Right cardiac atrium (tissue), 5 donors: ENCODE results near the gene PARM1. TPM values are rescaled to one million over a fixed set of nuclear protein-coding genes. Genes with fewer than 3 reads are reported as not detected.

ENCODE experiments used
- ATAC-seq, 2 donors: fragments of 200-7000 bp; cut with Tn5 transposase; one replicate each; pipeline versions ENCODE4 v1.8.0 to v1.9.1; 2020; ENCODE audit warnings: moderate library complexity in 2 of 2, mild to moderate bottlenecking in 1 of 2
- DNase-seq, 3 donors: peaks; one replicate each; pipeline ENCODE4 v3.0.0-alpha.2; 2020
- H3K27ac ChIP-seq: one replicate; pipeline ENCODE4 v1.5.1; 2013; ENCODE audit warnings: mild to moderate bottlenecking, low read length, control low read depth, moderate library complexity
- H3K27me3 ChIP-seq: one replicate; pipeline ENCODE4 v1.6.1; 2013; ENCODE audit not compliant: control insufficient read depth, insufficient read depth
- H3K4me1 ChIP-seq: one replicate; pipeline ENCODE4 v1.6.1; 2013; ENCODE audit warnings: low read length; ENCODE audit not compliant: control insufficient read depth, insufficient read depth
- H3K4me3 ChIP-seq: one replicate; pipeline ENCODE4 v1.5.1; 2013; ENCODE audit warnings: low read length, control low read depth
- H3K9me3 ChIP-seq: one replicate; pipeline ENCODE4 v1.6.1; 2013; ENCODE audit warnings: low read length; ENCODE audit not compliant: control insufficient read depth
- WGBS: extraction: QIAGEN DNeasy Blood & Tissue Kit; methylation state at CpG from one replicate; pipeline ENCODE4 v1.1.7; 2013; 5-methylcytosine and 5-hydroxymethylcytosine counted together
- intact Hi-C, 4 donors: fragments of 100-400 bp; cut with DNase I; formaldehyde crosslinking; loops; one replicate each; pipeline versions ENCODE4 v1.11.0 to v1.14.0; 2022 to 2023
- polyA plus RNA-seq: library from polyadenylated mRNA; stranded (reverse); fragments of 200-250 nt; gene quantifications from one replicate; pipeline ENCODE4 v1.2.3, GENCODE V29; 2013
- total RNA-seq, 4 donors: library from RNA; stranded (reverse); fragmentation: NEBNext Ultra II Directional; extraction: Animal tissue kit (Norgen Biotek cat#: 25700); gene quantifications; one replicate each; pipeline ENCODE4 v1.2.1, GENCODE V29; 2021
- donor health status: healthy with polysubstance abuse.
- donor health status: DM: no; HTN: yes; CAD: no.
- donor health status: DM: no; HTN: no; CAD: no.
- donor health status: DM: no; HTN: yes; CAD: no; lungs with severe emphysema.
- donor health status: DM: yes; HTN: yes; CAD: no.

Gene PARM1
- total and polyA plus RNA-seq, 5 donors: 65.0 to 158 (median 112) TPM

DNA sequence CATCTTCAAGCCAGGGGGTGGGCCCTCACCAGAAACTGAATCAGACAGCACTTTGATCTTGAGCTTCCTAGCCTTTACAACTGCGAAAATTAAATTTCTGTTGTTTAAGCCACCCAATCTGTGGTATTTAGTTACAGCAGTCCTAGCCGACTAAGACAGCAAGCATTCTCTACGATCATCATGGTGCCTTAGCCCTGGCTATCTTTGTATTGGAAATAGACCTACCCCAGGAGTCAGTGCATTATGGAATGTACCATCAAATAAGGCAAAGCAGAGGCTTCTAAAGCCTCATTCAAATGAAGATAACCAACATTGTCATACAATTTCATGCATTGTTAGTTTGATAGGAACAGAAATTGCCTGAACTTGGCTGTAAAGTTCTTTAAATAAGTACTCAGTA lies 75.0 kb downstream of the PARM1 start:
- no peaks in the 10 kb centered on the region for H3K4me1 ChIP-seq
- no peak for DNase-seq
- intact Hi-C loops: no loop called here
- H3K9me3 ChIP-seq: no peaks in the 10 kb centered on the region
- no peak overlapping the region for H3K27ac ChIP-seq
- WGBS: 84% methylated on average over 3 of the region's 3 CpGs
- H3K4me3 ChIP-seq: no peak overlapping the region
- H3K27me3 ChIP-seq: no peaks in the 10 kb centered on the region
- no peak for ATAC-seq

DNA sequence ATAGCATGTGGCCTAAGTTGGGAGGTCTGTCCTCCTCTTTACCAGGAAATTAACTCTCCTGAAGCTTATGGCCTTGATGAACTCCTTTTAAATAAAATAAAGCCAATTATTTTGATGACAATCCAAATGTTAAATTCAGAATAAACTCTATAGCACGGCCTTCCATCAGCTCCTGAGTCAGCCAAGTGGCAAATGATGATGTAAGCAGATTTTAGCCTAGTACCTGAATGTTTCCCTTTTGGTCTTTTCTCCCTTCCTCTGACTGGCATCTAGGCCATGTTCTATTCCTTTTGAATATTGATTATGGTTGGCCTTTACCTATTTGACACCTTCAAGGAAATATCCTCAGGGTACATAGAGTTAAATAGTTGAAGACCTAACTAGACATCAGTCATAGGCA lies 76.2 kb downstream of the PARM1 start:
- H3K4me3 ChIP-seq: no peak overlapping the region
- intact Hi-C loops: no loop called here
- no peaks in the 10 kb centered on the region for H3K4me1 ChIP-seq
- DNase-seq: no peak
- H3K27me3 ChIP-seq: no peaks in the 10 kb centered on the region
- 69% methylated on average over 1 of the region's 1 CpG for WGBS
- no peak overlapping the region for H3K27ac ChIP-seq
- ATAC-seq: no peak
- no peaks in the 10 kb centered on the region for H3K9me3 ChIP-seq

DNA sequence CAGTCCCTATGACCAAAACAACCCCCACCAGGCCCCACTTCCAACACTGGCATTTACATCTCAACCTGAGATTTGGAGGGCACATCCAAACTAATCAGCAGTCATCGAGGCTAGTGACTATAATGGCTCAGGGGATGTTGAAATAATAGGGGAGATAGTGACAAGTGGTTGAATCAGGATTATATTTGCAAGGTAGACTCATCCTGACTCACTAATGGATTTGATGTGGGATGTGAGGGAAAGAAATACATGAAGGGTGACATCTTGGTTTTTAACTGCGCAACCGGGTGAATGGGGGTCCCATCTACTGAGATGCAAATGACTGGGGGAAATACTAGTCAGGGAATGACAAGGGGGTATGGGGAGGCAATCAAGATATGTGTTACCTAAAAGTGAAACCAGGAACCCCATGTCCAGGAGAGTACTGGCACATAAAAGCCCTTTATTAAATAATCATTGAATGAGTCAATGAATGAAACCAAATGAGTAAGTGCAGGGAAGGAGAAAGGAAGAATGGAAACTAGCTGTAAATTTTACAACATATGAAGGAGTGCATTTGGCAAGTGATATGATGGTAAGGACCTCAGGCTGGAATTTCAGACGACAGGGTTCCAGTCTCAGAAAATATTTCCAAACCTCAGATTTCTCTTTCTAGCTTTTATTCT lies 78.3 kb downstream of the PARM1 start:
- no peaks in the 10 kb centered on the region for H3K9me3 ChIP-seq
- ATAC-seq (no peak), DNase-seq (no peak)
- no peaks in the 10 kb centered on the region for H3K4me1 ChIP-seq
- H3K27me3 ChIP-seq: no peaks in the 10 kb centered on the region
- intact Hi-C loops: no loop called here
- H3K27ac ChIP-seq: no peak overlapping the region
- no peak overlapping the region for H3K4me3 ChIP-seq
- WGBS: 84% methylated on average over 4 of the region's 4 CpGs

GRCh38 chr4:75015627-75016026 lies 82.7 kb downstream of the PARM1 start:
- ATAC-seq (peak; percentile 72 to 90), DNase-seq (peak; percentile 13 to 79 (median 76))
- WGBS: 67% methylated on average over 2 of the region's 2 CpGs
- intact Hi-C loops: no loop called here
- Histone ChIP-seq H3K27ac (no peak overlapping the region), H3K4me1 (no peaks in the 10 kb centered on the region), H3K9me3 (no peaks in the 10 kb centered on the region), H3K27me3 (no peaks in the 10 kb centered on the region), H3K4me3 (no peak overlapping the region)

- Histone ChIP-seq H3K4me3 (no peak overlapping the region), H3K9me3 (no peaks in the 10 kb centered on the region), H3K27ac (peak overlapping the region; percentile 43), H3K27me3 (no peaks in the 10 kb centered on the region), H3K4me1 (no peaks in the 10 kb centered on the region)
- ATAC-seq (peak in 1 of 2 donors; percentile 60), DNase-seq (no peak)
- intact Hi-C loops: no loop called here
- WGBS: 55% methylated on average over 6 of the region's 6 CpGs
Observed at GRCh38 chr4:75016472-75016871, 83.6 kb downstream of the PARM1 start.

GRCh38 chr4:75018811-75019479 lies 86.0 kb downstream of the PARM1 start:
- H3K27me3 ChIP-seq: no peaks in the 10 kb centered on the region
- H3K9me3 ChIP-seq: no peaks in the 10 kb centered on the region
- DNase-seq (no peak), ATAC-seq (no peak)
- intact Hi-C loops: no loop called here
- 75% methylated on average over 3 of the region's 3 CpGs for WGBS
- H3K27ac ChIP-seq: no peak overlapping the region
- no peaks in the 10 kb centered on the region for H3K4me1 ChIP-seq
- H3K4me3 ChIP-seq: no peak overlapping the region

- ATAC-seq: no peak
- 77% methylated on average over 5 of the region's 5 CpGs for WGBS
- intact Hi-C loops: no loop called here
- Histone ChIP-seq H3K27me3 (no peaks in the 10 kb centered on the region), H3K4me3 (no peak overlapping the region), H3K9me3 (no peaks in the 10 kb centered on the region), H3K4me1 (peaks cover 5% of the 10 kb centered on the region), H3K27ac (no peak overlapping the region)
- DNase-seq: no peak
Observed at GRCh38 chr4:75025431-75025830, 92.5 kb downstream of the PARM1 start.

DNA sequence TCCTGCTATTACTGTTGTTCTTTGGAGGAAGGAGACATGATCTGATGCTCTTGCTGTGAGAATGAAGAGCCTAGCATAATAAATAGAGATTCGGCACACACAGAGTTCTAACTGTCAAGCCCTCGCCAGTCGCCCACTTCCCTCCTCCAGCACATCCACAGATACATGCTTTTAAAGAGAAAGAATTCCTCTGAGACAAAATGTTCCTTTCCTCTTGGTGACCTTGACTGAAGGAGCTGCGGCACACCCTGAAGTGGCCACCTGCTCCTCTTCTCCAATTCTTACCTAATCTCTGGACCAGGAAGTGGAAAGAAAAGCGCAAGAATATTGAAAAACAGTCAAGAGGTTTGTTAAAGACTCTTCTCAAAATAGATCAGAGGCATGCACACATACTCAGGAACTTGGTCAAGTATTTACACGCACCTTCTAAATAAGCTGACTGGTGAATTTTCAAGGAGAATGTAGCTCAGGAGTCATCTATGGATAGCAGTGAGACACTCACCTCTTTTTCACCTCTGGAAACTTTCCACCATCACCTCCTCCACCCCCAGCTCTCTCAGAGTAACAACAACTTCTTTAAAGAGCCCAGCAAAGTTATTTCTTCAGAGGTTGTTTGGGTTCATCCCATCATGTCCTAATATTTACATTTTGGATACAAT lies 95.4 kb downstream of the PARM1 start:
- 65% methylated on average over 6 of the region's 6 CpGs for WGBS
- Histone ChIP-seq H3K9me3 (no peaks in the 10 kb centered on the region), H3K4me1 (peaks cover 5% of the 10 kb centered on the region), H3K27me3 (no peaks in the 10 kb centered on the region), H3K27ac (no peak overlapping the region), H3K4me3 (no peak overlapping the region)
- no peak for DNase-seq
- peak in 1 of 2 donors; percentile 7 for ATAC-seq
- intact Hi-C loops: no loop called here

- Histone ChIP-seq H3K9me3 (no peaks in the 10 kb centered on the region), H3K27ac (no peak overlapping the region), H3K4me3 (no peak overlapping the region), H3K27me3 (no peaks in the 10 kb centered on the region), H3K4me1 (peaks cover 5% of the 10 kb centered on the region)
- DNase-seq: no peak
- ATAC-seq: no peak
- intact Hi-C loops: no loop called here
- 60% methylated on average over 1 of the region's 1 CpG for WGBS
Observed at GRCh38 chr4:75030028-75030427, 97.1 kb downstream of the PARM1 start.

DNA sequence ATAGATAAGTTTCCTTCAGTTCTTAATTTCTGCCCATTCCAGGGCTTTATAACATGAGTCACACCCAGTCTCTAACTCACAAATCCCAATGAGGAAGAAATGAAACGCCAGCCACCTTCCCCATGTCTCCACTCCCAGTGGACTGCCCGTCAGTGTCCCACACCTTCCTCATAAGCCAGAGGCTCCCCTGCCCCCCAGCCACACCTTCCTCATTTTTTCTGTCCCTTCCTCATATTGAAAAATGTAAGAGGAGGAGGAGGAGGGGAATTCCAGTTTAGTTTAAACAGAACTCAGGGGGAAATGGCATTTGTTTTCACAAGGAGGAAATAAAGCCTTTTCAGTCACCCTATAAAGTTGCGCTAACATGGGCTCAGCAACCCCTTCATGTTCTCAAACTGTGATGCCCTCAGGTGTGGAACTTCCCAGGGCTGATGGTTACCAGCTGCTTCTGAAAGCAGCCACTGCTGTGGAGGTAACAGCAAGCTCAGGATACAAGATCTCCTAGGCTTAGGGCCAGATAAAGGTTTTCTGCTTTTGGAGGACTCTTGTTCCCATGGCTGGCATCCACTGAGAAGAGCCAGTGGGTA lies 97.8 kb downstream of the PARM1 start:
- Histone ChIP-seq H3K9me3 (no peaks in the 10 kb centered on the region), H3K4me1 (peaks cover 5% of the 10 kb centered on the region), H3K4me3 (no peak overlapping the region), H3K27me3 (no peaks in the 10 kb centered on the region), H3K27ac (no peak overlapping the region)
- intact Hi-C loops: no loop called here
- ATAC-seq (no peak), DNase-seq (peak in 1 of 3 donors; percentile 62)
- WGBS: 76% methylated on average over 3 of the region's 3 CpGs

GRCh38 chr4:75031775-75032174 lies 98.9 kb downstream of the PARM1 start:
- H3K9me3 ChIP-seq: no peaks in the 10 kb centered on the region
- ATAC-seq (no peak), DNase-seq (no peak)
- H3K4me3 ChIP-seq: no peak overlapping the region
- no peaks in the 10 kb centered on the region for H3K27me3 ChIP-seq
- 71% methylated on average over 1 of the region's 1 CpG for WGBS
- intact Hi-C loops: no loop called here
- peaks cover 7% of the 10 kb centered on the region for H3K4me1 ChIP-seq
- no peak overlapping the region for H3K27ac ChIP-seq
